ENCODE data around the gene MRPL27.

MRPL27 gene

DNA sequence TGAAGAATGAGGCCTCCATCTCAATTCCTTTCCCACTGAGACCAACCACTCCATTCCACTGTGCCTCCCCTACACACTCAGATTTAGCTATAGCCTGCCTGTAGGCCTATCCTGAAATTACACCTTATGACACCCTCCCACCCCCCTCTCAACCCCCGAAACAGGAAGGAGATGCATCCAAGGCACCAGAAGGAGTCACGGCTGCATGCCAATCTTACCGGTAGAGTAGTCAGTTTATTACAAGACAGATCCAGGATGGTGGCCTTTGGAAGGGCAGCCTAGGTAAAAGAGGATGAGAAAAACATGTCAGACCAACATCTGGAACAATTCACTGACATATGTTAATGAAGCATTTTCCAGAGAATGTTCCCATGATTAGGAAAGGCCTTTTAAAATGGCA is 21.7 kb upstream of the MRPL27 start:
- TF ChIP-seq, protein P1, sequence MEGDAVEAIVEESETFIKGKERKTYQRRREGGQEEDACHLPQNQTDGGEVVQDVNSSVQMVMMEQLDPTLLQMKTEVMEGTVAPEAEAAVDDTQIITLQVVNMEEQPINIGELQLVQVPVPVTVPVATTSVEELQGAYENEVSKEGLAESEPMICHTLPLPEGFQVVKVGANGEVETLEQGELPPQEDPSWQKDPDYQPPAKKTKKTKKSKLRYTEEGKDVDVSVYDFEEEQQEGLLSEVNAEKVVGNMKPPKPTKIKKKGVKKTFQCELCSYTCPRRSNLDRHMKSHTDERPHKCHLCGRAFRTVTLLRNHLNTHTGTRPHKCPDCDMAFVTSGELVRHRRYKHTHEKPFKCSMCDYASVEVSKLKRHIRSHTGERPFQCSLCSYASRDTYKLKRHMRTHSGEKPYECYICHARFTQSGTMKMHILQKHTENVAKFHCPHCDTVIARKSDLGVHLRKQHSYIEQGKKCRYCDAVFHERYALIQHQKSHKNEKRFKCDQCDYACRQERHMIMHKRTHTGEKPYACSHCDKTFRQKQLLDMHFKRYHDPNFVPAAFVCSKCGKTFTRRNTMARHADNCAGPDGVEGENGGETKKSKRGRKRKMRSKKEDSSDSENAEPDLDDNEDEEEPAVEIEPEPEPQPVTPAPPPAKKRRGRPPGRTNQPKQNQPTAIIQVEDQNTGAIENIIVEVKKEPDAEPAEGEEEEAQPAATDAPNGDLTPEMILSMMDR (conservative IDR thresholded peaks at IDR 0.05; ENCODE audit: low read depth, low read length) = no peak
- H3K4me3 ChIP-seq (ENCODE audit: low read length) = no peak overlapping the region
- DNase-seq (ENCODE audit: low read depth) = no peak

DNA sequence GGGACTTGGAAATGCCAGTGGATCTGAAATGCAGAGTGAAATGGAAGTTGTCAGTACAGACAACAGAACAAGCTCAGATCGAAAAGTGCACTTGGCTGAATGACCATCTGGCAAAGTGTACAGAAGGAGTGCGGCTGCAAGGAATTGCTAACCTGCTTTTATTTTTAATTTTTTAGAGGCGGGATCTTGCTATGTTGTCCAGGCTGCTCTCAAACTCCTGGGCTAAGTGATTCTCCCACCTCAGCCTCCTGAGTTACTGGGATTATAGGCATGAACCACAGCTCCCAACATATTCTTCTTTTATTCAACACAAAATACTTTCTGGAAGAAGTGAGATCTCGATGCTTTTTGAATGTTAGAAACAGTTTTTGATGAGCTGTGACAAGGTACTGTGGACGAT is 20.7 kb upstream of the MRPL27 start:
- no peak for DNase-seq (ENCODE audit: low read depth)
- TF ChIP-seq, protein P1 (conservative IDR thresholded peaks at IDR 0.05; ENCODE audit: low read depth, low read length) = no peak
- no peak overlapping the region for H3K4me3 ChIP-seq (ENCODE audit: low read length)

DNA sequence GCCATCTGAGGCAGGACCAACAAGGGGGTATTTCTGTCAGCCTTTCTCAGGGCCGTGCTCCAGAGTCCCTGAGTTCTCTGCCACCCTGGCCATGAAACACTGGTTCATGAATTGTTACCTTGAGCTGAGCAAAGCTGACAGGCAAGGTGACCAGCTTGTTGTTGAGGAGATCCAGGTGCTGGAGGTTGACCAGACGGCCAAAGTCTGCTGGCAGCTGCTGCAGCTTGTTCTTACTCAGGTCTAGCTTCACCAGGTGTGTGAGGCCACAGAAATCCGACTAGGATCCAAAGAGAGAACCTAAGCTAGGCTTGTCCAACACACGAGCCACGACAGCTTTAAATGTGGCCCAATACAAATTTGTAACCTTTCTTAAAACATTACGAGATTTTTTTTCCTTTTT is 19.6 kb upstream of the MRPL27 start:
- no peak for DNase-seq (ENCODE audit: low read depth)
- TF ChIP-seq, protein P1 (conservative IDR thresholded peaks at IDR 0.05; ENCODE audit: low read depth, low read length) = no peak
- H3K4me3 ChIP-seq (ENCODE audit: low read length) = no peak overlapping the region

DNA sequence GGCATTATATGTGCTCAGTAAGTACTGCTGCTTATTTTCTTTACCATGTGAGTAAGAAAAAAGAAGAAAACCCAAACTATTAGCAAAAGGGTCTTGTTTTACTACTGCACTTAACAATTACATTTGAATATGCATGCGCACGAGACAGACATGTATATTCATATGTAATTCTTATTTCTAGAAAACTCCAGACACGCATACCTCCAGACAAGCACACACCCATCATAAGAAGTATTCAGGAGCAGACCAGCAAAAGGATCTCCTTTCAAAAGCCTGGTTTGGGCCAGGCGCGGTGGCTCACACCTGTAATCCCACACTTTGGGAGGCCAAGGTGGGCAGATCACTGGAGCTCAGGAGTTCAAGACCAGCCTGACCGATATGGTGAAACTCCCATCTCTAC is 16.6 kb upstream of the MRPL27 start:
- TF ChIP-seq, protein P1 (conservative IDR thresholded peaks at IDR 0.05; ENCODE audit: low read depth, low read length) = no peak
- H3K4me3 ChIP-seq (ENCODE audit: low read length) = no peak overlapping the region
- DNase-seq (ENCODE audit: low read depth) = no peak

DNA sequence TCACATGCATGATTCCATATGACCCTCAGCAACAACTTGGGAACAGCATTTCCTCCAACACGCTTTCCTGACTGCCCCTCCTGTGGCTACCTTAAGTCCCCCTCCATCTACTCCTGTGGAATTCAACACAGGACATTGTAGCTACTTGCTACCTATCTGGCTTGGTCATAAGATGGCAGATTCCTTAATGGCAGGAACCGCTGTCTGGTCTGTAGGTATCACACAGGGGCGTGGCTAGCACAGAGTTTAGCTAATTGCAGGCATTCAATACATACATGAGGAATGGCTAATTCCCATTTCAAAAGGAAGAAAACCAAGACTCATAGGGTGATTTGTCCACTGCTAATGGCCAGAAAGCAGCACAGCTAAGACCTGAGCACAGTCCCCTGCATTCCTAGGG is 15.7 kb upstream of the MRPL27 start:
- DNase-seq (ENCODE audit: low read depth) = no peak
- TF ChIP-seq, protein P1 (conservative IDR thresholded peaks at IDR 0.05; ENCODE audit: low read depth, low read length) = no peak
- no peak overlapping the region for H3K4me3 ChIP-seq (ENCODE audit: low read length)

DNA sequence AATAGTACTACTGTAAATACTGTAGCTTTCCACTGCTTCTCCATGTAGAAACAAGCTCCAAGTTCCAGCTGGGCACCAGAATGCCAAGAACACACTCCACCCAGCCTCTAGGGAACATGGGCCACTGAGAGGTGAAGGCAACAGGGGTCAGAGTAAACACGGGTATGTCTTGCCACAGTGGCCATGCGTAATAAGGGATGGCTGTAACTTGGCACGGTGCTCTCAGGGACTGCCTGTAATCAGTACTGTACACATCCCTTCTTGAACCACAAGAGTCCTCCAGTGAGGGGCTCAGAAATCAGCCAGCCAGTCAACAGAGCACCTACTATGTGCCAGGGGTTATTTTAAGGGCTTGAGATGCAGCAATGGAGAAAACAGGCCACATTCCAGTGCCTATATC is 13.5 kb upstream of the MRPL27 start:
- H3K4me3 ChIP-seq (ENCODE audit: low read length) = no peak overlapping the region
- TF ChIP-seq, protein P1 (conservative IDR thresholded peaks at IDR 0.05; ENCODE audit: low read depth, low read length) = no peak
- DNase-seq (ENCODE audit: low read depth) = no peak

DNA sequence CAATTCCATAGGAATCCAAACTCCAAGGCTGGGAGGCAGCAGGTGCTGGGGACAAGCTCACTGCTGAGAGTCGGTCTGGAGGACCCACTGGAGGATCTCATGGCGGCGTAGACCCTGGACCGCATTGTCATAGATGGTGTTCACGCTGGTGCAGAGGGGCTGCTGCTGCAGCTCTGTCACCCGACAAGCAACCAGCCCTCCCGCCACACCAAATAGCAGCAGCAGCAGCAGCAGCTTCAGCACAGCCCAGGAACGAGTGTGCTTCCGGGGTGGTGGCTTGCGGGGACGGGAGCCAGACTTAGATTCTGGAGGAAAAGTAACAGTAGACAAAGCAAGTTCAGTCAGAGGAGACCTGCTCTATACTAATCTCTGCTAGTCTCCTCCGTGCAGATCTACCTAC is 9.9 kb upstream of the MRPL27 start:
- TF ChIP-seq, protein P1 (conservative IDR thresholded peaks at IDR 0.05; ENCODE audit: low read depth, low read length) = no peak
- no peak for DNase-seq (ENCODE audit: low read depth)
- no peak overlapping the region for H3K4me3 ChIP-seq (ENCODE audit: low read length)

Measured in retinal pigment epithelial cell (primary cell).